Measurements from ENCODE around the gene DCAF5. TPM values are rescaled to one million over a fixed set of nuclear protein-coding genes. Genes with fewer than 3 reads are reported as not detected.

The DCAF5 gene
- polyA plus RNA-seq, 3 donors: 22.2 to 55.1 (median 30.6) TPM

- Histone ChIP-seq H3K9ac (ENCODE audit: insufficient read depth, low read length, poor library complexity, severe bottlenecking) (no peak overlapping the region), H3K27ac (ENCODE audit: low read depth in 1 of 2, low read length in 2 of 2) (peak overlapping the region; percentile 17 to 98), H4K20me1 (ENCODE audit: insufficient read depth, low read length) (no peaks in the 10 kb centered on the region), H3K4me2 (replicated peaks; ENCODE audit: extremely low read depth, low read length, poor library complexity, severe bottlenecking) (no peak overlapping the region), H3K36me3 (replicated peaks in 1 of 2; ENCODE audit: control insufficient read depth in 1 of 2, insufficient read depth in 2 of 2, low read length in 2 of 2) (no peaks in the 10 kb centered on the region), H3K79me2 (ENCODE audit: insufficient read depth, low read length) (no peaks in the 10 kb centered on the region), H3K4me3 (replicated peaks in 1 of 3; ENCODE audit: low read depth in 2 of 3, low read length in 3 of 3) (no peak overlapping the region), H3K4me1 (ENCODE audit: control insufficient read depth in 1 of 2, insufficient read depth in 2 of 2, low read length in 2 of 2) (peaks cover 79% of the 10 kb centered on the region in 2 donors), H3K27me3 (ENCODE audit: control insufficient read depth in 2 of 2, insufficient read depth in 2 of 2, low read length in 2 of 2) (no peaks in the 10 kb centered on the region), H2AFZ (ENCODE audit: insufficient read depth, low read depth, low read length, poor library complexity, severe bottlenecking) (no peak overlapping the region), H3K9me3 (replicated peaks in 1 of 2; ENCODE audit: control insufficient read depth in 1 of 2, insufficient read depth in 1 of 2, low read length in 2 of 2) (no peaks in the 10 kb centered on the region)
- Mint-ChIP-seq H3K4me1 (peaks cover 85% of the 10 kb centered on the region), H3K27me3 (ENCODE audit: low read depth in 3 of 3) (peaks cover 0 to 3% (median 2%) of the 10 kb centered on the region in 3 donors), H3K4me3 (peak overlapping the region in 1 of 2 donors; percentile 23), H3K9me3 (peaks cover 0 to 3% (median 0%) of the 10 kb centered on the region in 7 donors), H3K36me3 (peaks cover 4 to 8% of the 10 kb centered on the region in 2 donors), H3K27ac (peak overlapping the region; percentile 25 to 97 (median 82))
- TF ChIP-seq CTCF (IDR thresholded peaks at IDR 0.05): no peak
- intact Hi-C loops (cut with micrococcal nuclease): loop anchor here in 1 of 2 donors (5.0 kb wide), 1 partner anchor 113 kb away; no protein-coding TSS in a partner anchor
- no peak for DNase-seq
- WGBS (ENCODE audit: insufficient coverage): 83% methylated on average over 4 of the region's 6 CpGs
These were observed 107.9 kb downstream of the DCAF5 start for GRCh38 chr14:69044965-69045555.

GRCh38 chr14:69044296-69044695, 108.6 kb downstream of the DCAF5 start:
- TF ChIP-seq CTCF (IDR thresholded peaks at IDR 0.05): no peak
- peaks cover 0 to 3% (median 2%) of the 10 kb centered on the region in 3 donors for H3K27me3 Mint-ChIP-seq (ENCODE audit: low read depth in 3 of 3)
- no peaks in the 10 kb centered on the region for H3K9me3 ChIP-seq (replicated peaks in 1 of 2; ENCODE audit: control insufficient read depth in 1 of 2, insufficient read depth in 1 of 2, low read length in 2 of 2)
- H3K79me2 ChIP-seq (ENCODE audit: insufficient read depth, low read length): no peaks in the 10 kb centered on the region
- H3K9ac ChIP-seq (ENCODE audit: insufficient read depth, low read length, poor library complexity, severe bottlenecking): peak overlapping the region; percentile 52
- no peak overlapping the region for H2AFZ ChIP-seq (ENCODE audit: insufficient read depth, low read depth, low read length, poor library complexity, severe bottlenecking)
- 100% methylated on average over 2 of the region's 2 CpGs for WGBS (ENCODE audit: insufficient coverage)
- H3K27ac Mint-ChIP-seq: peak overlapping the region; percentile 94 to 98 (median 97)
- peaks cover 0 to 3% (median 0%) of the 10 kb centered on the region in 7 donors for H3K9me3 Mint-ChIP-seq
- peak overlapping the region in 1 of 3 experiments; percentile 57 for H3K4me3 ChIP-seq (replicated peaks in 1 of 3; ENCODE audit: low read depth in 2 of 3, low read length in 3 of 3)
- intact Hi-C loops (cut with micrococcal nuclease): loop anchor here in 1 of 2 donors (5.0 kb wide), 1 partner anchor 112 kb away; no protein-coding TSS in a partner anchor
- H3K4me1 ChIP-seq (ENCODE audit: control insufficient read depth in 1 of 2, insufficient read depth in 2 of 2, low read length in 2 of 2): peaks cover 79% of the 10 kb centered on the region in 2 donors
- peaks cover 4 to 8% of the 10 kb centered on the region in 2 donors for H3K36me3 Mint-ChIP-seq
- no peaks in the 10 kb centered on the region for H3K36me3 ChIP-seq (replicated peaks in 1 of 2; ENCODE audit: control insufficient read depth in 1 of 2, insufficient read depth in 2 of 2, low read length in 2 of 2)
- no peaks in the 10 kb centered on the region for H3K27me3 ChIP-seq (ENCODE audit: control insufficient read depth in 2 of 2, insufficient read depth in 2 of 2, low read length in 2 of 2)
- peak overlapping the region; percentile 83 to 98 for H3K27ac ChIP-seq (ENCODE audit: low read depth in 1 of 2, low read length in 2 of 2)
- no peak for DNase-seq
- H3K4me2 ChIP-seq (replicated peaks; ENCODE audit: extremely low read depth, low read length, poor library complexity, severe bottlenecking): peak overlapping the region; percentile 60
- H3K4me1 Mint-ChIP-seq: peaks cover 83% of the 10 kb centered on the region
- no peaks in the 10 kb centered on the region for H4K20me1 ChIP-seq (ENCODE audit: insufficient read depth, low read length)
- no peak overlapping the region for H3K4me3 Mint-ChIP-seq

Measured in CD14-positive monocyte (primary cell).